Lower leg skin (tissue), 3 donors: Measurements from ENCODE around the gene MCFD2.

Experiments
- POLR2A ChIP-seq, 2 donors: fragments of 450-650 bp; IDR thresholded peaks; one replicate each; pipeline ENCODE4 v1.6.1; 2016 to 2017; ENCODE audit warnings: antibody characterized with exemption in 2 of 2, mild to moderate bottlenecking in 1 of 2, moderate library complexity in 1 of 2
- TF ChIP-seq, protein P1 (sequence below), 3 donors: fragments of 450-650 bp; IDR thresholded peaks; one replicate each; pipeline ENCODE4 v1.5.1; 2016; ENCODE audit warnings: antibody characterized with exemption in 3 of 3, mild to moderate bottlenecking in 3 of 3, moderate library complexity in 2 of 3

DNA sequence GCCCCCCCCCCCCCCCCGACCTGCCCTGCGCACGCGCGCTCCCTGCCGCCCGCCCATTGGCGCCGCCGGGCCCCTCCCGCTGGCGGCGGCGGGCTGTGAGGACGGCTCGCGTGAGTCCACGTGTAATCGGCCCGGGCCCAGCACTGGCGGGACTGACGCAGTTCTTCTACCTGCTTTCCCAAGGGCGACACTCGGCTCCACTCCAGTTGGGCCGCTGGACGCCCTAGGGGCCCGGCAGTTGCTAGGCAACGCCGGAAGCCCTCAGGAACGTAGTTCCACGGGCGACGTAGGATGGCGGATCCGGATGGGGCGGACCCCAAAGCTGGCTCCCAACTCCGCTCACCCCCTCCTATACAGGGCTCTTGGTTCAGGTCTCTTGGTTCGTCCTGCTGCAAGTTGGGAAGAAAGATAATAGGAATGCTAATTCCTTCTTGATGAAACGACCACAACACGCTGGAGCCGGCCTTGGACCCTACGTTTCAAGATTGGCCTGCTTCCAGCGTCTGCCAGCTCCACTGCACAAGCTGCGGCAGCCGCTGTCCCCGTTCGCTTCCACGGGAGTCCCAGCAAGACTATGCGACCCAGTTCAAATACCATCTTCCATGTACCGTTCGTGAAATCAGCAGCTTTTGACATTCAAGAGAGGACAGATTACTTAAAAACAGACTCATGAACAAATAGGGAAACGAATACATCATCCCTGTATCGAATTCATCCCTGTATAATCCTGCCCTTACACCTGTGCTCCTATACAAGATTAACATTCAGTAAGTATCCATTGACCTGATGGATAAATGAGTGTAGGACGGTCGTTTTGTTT, 415 bp upstream of the MCFD2 start:
- TF ChIP-seq, protein P1, sequence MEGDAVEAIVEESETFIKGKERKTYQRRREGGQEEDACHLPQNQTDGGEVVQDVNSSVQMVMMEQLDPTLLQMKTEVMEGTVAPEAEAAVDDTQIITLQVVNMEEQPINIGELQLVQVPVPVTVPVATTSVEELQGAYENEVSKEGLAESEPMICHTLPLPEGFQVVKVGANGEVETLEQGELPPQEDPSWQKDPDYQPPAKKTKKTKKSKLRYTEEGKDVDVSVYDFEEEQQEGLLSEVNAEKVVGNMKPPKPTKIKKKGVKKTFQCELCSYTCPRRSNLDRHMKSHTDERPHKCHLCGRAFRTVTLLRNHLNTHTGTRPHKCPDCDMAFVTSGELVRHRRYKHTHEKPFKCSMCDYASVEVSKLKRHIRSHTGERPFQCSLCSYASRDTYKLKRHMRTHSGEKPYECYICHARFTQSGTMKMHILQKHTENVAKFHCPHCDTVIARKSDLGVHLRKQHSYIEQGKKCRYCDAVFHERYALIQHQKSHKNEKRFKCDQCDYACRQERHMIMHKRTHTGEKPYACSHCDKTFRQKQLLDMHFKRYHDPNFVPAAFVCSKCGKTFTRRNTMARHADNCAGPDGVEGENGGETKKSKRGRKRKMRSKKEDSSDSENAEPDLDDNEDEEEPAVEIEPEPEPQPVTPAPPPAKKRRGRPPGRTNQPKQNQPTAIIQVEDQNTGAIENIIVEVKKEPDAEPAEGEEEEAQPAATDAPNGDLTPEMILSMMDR (IDR thresholded peaks at IDR 0.05), result no peak
- TF ChIP-seq POLR2A (IDR thresholded peaks at IDR 0.05), result no peak
